T-helper 2 cell treated with Interferon-gamma antibody and Interleukin-4, amounts not matched to agents 5 μg/mL and 100 μg/mL, for 36 hours (primary cell): ENCODE measurements around the gene OR6Y1.

ENCODE experiments used
- DNase-seq: peaks from one replicate; pipeline ENCODE4 v3.0.0; 2021; ENCODE audit warnings: low spot score
- H3K27ac Mint-ChIP-seq: one replicate; pipeline ENCODE4 v1.8.0; 2021; ENCODE audit warnings: mild to moderate bottlenecking, mixed read lengths
- H3K27me3 Mint-ChIP-seq: one replicate; pipeline ENCODE4 v1.8.0; 2021; ENCODE audit warnings: low read depth, mixed read lengths
- H3K36me3 Mint-ChIP-seq: one replicate; pipeline ENCODE4 v1.8.0; 2021; ENCODE audit warnings: low read depth, mixed read lengths
- H3K4me1 Mint-ChIP-seq: one replicate; pipeline ENCODE4 v1.8.0; 2021; ENCODE audit warnings: low read depth, mixed read lengths
- H3K4me3 Mint-ChIP-seq: one replicate; pipeline ENCODE4 v1.8.0; 2022; ENCODE audit warnings: mild to moderate bottlenecking, moderate library complexity, mixed read lengths
- H3K9me3 Mint-ChIP-seq: one replicate; pipeline ENCODE4 v1.8.0; 2021; ENCODE audit warnings: mixed read lengths

Gene OR6Y1

DNA sequence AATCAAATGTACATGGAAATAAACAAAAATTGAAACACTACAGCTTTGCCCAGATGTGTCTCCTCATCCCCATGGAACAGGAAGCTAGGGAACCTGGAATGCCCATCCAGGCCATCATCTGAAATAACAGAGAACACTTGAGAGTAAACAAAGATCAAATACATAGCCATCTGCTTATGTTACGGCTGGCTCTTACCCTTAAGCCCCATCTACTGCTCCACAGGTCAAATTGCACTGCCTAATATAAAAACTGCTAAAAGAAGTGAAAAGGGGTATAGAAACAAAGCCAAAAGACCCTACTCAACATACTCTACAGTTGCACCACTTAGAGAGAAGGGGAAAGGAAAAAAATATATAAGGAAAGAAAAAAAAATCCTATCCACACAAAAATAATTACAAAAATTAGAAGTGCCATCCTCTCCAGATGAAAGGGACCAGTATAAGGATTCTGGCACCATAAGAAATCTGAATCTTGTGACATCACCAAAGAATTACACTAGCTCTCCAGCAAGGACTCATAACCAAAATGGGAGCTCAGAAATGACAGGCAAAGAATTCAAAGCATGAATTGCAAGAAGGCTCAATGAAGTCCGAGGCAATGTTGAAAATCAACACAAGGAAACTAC is 26.9 kb downstream of the OR6Y1 start:
- Mint-ChIP-seq H3K36me3 (no peaks in the 10 kb centered on the region), H3K27me3 (peaks cover 4% of the 10 kb centered on the region), H3K4me3 (no peak overlapping the region), H3K4me1 (no peaks in the 10 kb centered on the region), H3K27ac (no peak overlapping the region), H3K9me3 (peaks cover 12% of the 10 kb centered on the region)
- no peak for DNase-seq

GRCh38 chr1:158521666-158522058 is 32.5 kb downstream of the OR6Y1 start:
- Mint-ChIP-seq H3K4me1 (no peaks in the 10 kb centered on the region), H3K36me3 (no peaks in the 10 kb centered on the region), H3K4me3 (no peak overlapping the region), H3K9me3 (no peaks in the 10 kb centered on the region), H3K27me3 (peaks cover 11% of the 10 kb centered on the region), H3K27ac (no peak overlapping the region)
- DNase-seq: no peak

DNA sequence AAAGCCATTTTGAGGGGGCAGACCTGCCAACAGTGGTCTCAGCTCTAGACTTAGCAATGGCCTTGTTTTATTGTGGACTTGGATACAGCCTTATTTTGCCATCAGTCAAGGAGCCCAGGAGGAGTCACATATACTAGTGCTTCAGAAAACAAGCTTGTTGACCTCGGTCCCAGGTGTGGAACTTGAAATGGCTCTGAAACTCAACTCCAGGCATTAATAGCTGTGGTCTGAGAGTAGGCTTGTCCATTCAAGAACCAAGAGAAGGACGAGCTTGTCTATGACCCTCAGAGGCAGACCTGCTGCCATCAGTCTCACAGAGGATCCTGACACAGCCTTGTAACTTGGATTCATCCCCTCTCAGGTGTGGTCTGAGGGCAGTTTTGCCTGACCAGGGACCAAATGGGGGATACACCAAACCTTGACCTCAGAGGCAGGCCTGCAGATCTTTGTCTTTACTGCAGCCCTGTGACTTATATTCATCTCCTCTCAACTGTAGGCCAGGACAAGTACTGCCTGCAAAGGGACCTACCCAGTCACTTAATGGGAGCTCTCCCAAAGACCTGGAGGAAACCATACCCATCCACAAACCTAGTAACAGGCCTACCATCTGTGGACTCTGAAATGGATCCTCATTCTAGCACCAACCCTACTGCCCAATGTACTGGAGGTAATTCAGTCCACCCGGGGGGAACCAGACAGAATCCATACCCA is 33.1 kb downstream of the OR6Y1 start:
- Mint-ChIP-seq H3K4me3 (no peak overlapping the region), H3K4me1 (no peaks in the 10 kb centered on the region), H3K9me3 (no peaks in the 10 kb centered on the region), H3K27ac (no peak overlapping the region), H3K27me3 (peaks cover 11% of the 10 kb centered on the region), H3K36me3 (no peaks in the 10 kb centered on the region)
- no peak for DNase-seq

DNA sequence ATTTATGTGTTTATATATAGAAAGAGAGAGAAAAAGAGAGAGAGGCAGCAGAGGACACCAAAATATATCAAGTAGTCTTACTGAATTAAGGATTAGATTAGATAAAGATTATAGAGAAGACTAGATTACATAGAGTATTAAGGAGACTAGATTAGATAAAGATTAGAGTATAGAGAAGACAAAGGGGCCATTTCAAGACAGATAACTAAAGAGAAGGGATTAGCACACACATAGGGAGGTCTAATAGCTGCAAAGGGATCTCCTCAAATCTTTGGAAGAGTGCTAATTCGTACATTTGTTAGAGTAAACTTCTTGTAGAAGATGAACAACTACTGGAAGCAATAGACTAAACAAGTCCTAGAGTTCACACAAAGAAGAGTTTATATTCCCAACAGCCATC is 34.2 kb downstream of the OR6Y1 start:
- Mint-ChIP-seq H3K27me3 (peaks cover 12% of the 10 kb centered on the region), H3K4me1 (no peaks in the 10 kb centered on the region), H3K36me3 (no peaks in the 10 kb centered on the region), H3K27ac (no peak overlapping the region), H3K9me3 (no peaks in the 10 kb centered on the region), H3K4me3 (no peak overlapping the region)
- no peak for DNase-seq

GRCh38 chr1:158516966-158517365 is 37.2 kb downstream of the OR6Y1 start:
- no peaks in the 10 kb centered on the region for H3K9me3 Mint-ChIP-seq
- H3K4me1 Mint-ChIP-seq: no peaks in the 10 kb centered on the region
- H3K27ac Mint-ChIP-seq: no peak overlapping the region
- H3K4me3 Mint-ChIP-seq: no peak overlapping the region
- no peak for DNase-seq
- peaks cover 7% of the 10 kb centered on the region for H3K27me3 Mint-ChIP-seq
- H3K36me3 Mint-ChIP-seq: no peaks in the 10 kb centered on the region

GRCh38 chr1:158509471-158510156 is 44.6 kb downstream of the OR6Y1 start:
- no peak for DNase-seq
- Mint-ChIP-seq H3K4me3 (no peak overlapping the region), H3K4me1 (no peaks in the 10 kb centered on the region), H3K27ac (no peak overlapping the region), H3K9me3 (no peaks in the 10 kb centered on the region), H3K36me3 (no peaks in the 10 kb centered on the region), H3K27me3 (peaks cover 23% of the 10 kb centered on the region)

- Mint-ChIP-seq H3K36me3 (no peaks in the 10 kb centered on the region), H3K4me1 (no peaks in the 10 kb centered on the region), H3K9me3 (no peaks in the 10 kb centered on the region), H3K27me3 (peaks cover 31% of the 10 kb centered on the region), H3K27ac (no peak overlapping the region), H3K4me3 (no peak overlapping the region)
- DNase-seq: no peak
These were observed 46.7 kb downstream of the OR6Y1 start for GRCh38 chr1:158507511-158507910.

GRCh38 chr1:158506369-158506987 is 47.7 kb downstream of the OR6Y1 start:
- no peak overlapping the region for H3K4me3 Mint-ChIP-seq
- no peak overlapping the region for H3K27ac Mint-ChIP-seq
- H3K9me3 Mint-ChIP-seq: no peaks in the 10 kb centered on the region
- no peaks in the 10 kb centered on the region for H3K4me1 Mint-ChIP-seq
- peaks cover 32% of the 10 kb centered on the region for H3K27me3 Mint-ChIP-seq
- no peaks in the 10 kb centered on the region for H3K36me3 Mint-ChIP-seq
- no peak for DNase-seq

DNA sequence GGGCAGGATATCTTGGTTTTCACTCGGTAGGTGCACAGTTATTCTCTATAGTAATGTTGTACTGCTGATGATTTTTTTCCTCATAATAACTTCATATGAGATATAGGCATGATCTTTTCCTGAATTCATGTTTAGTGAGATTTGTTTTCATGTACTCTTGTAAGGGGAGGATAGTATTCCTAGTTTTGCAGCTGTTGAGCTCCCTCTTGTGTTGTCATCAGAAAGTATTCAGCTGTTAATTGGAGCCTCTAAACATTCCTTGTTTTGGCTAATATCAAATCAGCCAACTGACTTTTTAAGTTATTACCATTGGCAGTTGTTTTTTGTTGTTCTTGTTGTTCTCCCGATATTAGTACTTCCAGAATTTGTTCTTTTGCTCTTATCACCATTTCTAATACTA is 57.8 kb downstream of the OR6Y1 start:
- Mint-ChIP-seq H3K4me3 (no peak overlapping the region), H3K27ac (no peak overlapping the region)
- no peak for DNase-seq

DNA sequence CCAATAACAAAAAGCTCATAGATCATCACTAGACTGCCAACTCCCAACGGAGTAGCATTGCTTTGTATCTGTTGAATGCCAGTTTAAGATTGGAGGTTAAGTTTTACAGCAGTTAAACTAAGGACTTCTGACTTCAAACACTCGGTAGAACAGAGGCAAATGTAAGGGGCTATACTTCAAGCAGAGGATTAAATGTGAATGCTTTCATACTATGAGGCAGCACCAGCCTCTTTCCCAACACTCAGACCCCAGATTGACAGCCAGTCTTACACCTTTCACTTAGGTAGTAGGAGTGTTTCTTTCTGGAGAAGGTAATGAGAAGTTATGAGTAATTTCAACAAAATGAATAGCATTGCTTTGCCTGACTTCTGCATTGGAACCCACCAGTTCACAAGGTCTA is 59.4 kb downstream of the OR6Y1 start:
- Mint-ChIP-seq H3K4me1 (no peaks in the 10 kb centered on the region), H3K36me3 (no peaks in the 10 kb centered on the region), H3K27ac (no peak overlapping the region), H3K9me3 (no peaks in the 10 kb centered on the region), H3K4me3 (no peak overlapping the region), H3K27me3 (peaks cover 7% of the 10 kb centered on the region)
- no peak for DNase-seq

More for the DNA sequence above, 57.8 kb downstream of the OR6Y1 start:
- H3K27me3 Mint-ChIP-seq: peaks cover 7% of the 10 kb centered on the region
- H3K9me3 Mint-ChIP-seq: no peaks in the 10 kb centered on the region
- H3K4me1 Mint-ChIP-seq: no peaks in the 10 kb centered on the region
- no peaks in the 10 kb centered on the region for H3K36me3 Mint-ChIP-seq
